OCI-LY7 (cell line): ENCODE measurements around the gene B3GALT5.

ENCODE experiments used
- EZH2phosphoT487 ChIP-seq: fragments of 200-600 bp; sonication (generic); IDR thresholded peaks from 2 replicates; pipeline ENCODE4 v1.6.1; 2018; ENCODE audit warnings: low read depth, borderline replicate concordance, mild to moderate bottlenecking, mixed run types, antibody characterized with exemption, low read length, moderate library complexity, mixed read lengths
- TF ChIP-seq, protein P1 (sequence below): fragments of 200-600 bp; sonication (generic); conservative IDR thresholded peaks from 2 replicates; pipeline ENCODE4 v1.5.1; 2014; ENCODE audit warnings: mild to moderate bottlenecking, antibody characterized with exemption, low read length, moderate library complexity, mixed read lengths

DNA sequence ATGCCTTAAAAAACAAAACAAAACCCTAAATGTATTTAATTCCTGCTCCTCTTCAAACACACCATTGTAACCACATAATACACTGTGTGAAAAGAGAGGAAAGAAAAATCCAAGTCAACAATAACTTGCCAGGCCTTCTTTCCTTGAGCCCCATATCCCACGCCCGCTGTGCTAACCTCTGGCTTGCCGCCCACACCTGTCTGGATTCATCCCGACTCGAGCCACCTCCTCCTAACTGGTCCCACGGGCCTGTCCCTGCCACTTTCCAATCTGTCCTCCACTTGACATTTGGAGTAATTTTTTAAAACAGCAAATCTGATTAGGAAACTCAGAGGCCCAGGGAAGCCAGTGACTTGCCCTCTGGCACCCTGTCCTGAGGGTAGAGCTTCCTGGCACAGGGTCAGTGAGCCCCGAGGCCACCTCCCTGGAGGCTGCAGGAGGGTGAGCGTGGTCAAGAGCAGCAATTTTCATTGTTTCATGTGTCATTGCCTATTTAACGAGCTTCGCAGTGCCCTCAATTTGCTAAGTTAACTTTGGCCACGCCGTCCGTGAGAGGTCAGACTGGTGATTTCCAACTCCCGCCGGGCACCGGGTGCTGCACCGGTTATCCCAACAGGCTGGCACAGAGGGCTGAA is 54.1 kb downstream of the B3GALT5 start:
- TF ChIP-seq, protein P1, sequence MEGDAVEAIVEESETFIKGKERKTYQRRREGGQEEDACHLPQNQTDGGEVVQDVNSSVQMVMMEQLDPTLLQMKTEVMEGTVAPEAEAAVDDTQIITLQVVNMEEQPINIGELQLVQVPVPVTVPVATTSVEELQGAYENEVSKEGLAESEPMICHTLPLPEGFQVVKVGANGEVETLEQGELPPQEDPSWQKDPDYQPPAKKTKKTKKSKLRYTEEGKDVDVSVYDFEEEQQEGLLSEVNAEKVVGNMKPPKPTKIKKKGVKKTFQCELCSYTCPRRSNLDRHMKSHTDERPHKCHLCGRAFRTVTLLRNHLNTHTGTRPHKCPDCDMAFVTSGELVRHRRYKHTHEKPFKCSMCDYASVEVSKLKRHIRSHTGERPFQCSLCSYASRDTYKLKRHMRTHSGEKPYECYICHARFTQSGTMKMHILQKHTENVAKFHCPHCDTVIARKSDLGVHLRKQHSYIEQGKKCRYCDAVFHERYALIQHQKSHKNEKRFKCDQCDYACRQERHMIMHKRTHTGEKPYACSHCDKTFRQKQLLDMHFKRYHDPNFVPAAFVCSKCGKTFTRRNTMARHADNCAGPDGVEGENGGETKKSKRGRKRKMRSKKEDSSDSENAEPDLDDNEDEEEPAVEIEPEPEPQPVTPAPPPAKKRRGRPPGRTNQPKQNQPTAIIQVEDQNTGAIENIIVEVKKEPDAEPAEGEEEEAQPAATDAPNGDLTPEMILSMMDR, result no peak
- TF ChIP-seq EZH2phosphoT487, result no peak
